ENCODE measurements around the gene PCDHGB4.
A peak's percentile ranks its signal among the peaks of the same experiment; 100 is the strongest.

PCDHGB4 gene

DNA sequence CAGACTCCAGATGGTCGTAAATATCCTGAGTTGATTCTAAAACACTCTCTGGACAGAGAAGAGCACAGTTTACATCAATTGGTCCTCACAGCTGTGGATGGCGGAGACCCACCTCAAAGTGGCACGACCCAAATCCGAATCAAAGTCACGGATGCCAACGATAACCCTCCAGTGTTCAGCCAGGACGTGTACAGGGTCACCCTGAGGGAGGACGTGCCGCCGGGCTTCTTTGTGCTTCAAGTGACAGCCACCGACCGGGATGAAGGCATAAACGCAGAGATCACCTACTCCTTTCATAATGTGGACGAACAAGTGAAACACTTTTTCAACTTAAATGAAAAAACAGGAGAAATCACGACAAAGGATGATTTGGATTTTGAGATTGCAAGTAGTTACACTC, 26.8 kb upstream of the PCDHGB4 start:
- TF ChIP-seq, protein P1, sequence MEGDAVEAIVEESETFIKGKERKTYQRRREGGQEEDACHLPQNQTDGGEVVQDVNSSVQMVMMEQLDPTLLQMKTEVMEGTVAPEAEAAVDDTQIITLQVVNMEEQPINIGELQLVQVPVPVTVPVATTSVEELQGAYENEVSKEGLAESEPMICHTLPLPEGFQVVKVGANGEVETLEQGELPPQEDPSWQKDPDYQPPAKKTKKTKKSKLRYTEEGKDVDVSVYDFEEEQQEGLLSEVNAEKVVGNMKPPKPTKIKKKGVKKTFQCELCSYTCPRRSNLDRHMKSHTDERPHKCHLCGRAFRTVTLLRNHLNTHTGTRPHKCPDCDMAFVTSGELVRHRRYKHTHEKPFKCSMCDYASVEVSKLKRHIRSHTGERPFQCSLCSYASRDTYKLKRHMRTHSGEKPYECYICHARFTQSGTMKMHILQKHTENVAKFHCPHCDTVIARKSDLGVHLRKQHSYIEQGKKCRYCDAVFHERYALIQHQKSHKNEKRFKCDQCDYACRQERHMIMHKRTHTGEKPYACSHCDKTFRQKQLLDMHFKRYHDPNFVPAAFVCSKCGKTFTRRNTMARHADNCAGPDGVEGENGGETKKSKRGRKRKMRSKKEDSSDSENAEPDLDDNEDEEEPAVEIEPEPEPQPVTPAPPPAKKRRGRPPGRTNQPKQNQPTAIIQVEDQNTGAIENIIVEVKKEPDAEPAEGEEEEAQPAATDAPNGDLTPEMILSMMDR (IDR thresholded peaks at IDR 0.05; ENCODE audit: extremely low read depth, missing control alignments): no peak

DNA sequence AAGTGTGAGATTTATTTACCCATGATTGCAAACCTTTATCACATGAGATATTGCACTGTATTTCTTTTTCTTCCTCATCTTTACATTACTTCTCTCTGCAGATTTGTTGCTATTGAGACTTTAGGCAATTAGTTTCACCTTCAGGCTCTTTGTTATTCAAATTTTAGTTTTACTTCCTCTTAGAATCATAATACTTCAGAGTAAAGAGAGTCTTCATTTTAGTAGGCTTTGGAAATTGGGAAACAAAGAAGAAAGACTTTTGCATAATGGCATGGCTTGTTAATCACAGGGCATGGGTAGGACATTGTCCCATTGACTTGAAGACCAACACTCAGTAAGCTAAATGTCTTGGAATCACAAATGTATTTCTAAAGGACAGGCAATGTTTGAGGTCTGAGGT, 24.8 kb upstream of the PCDHGB4 start:
- TF ChIP-seq, protein P1 (IDR thresholded peaks at IDR 0.05; ENCODE audit: extremely low read depth, missing control alignments): no peak

More for the DNA sequence above, 26.8 kb upstream of the PCDHGB4 start:
- DNase-seq (ENCODE audit: low spot score): no peak

DNA sequence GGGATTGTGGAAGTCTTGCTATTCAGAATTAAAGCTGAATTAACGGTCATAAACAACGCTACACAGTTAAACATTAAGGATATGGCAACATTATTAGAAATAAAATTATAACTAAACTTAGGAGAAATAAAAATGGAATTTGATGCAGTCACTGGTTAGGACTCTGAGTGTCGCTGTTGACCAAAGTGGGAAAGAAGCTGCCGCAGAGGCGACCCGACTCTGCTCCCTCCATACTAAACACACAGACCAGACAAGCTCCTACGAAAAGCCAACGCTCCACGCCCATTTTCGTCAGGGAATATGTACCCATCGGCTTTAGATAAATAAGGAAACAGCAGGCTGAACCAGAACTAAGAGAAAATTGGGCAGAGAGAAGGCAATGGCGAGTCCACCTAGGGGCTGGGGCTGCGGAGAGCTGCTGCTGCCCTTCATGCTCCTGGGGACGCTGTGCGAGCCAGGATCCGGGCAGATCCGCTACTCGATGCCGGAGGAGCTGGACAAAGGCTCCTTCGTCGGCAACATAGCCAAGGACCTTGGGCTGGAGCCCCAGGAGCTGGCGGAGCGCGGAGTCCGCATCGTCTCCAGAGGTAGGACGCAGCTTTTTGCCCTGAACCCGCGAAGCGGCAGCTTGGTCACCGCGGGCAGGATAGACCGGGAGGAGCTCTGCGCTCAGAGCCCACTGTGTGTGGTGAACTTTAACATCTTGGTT, 23.4 kb upstream of the PCDHGB4 start, which contains the start of gene PCDHGA5:
Gene PCDHGA5, plus strand, starts transcription at position 211 of the 709 bp plus-strand sequence. Its CDS starts 169 bp downstream, at position 380.
- no peak for DNase-seq (ENCODE audit: low spot score)
- TF ChIP-seq, protein P1 (IDR thresholded peaks at IDR 0.05; ENCODE audit: extremely low read depth, missing control alignments): no peak

More for the DNA sequence above, 24.8 kb upstream of the PCDHGB4 start:
- no peak for DNase-seq (ENCODE audit: low spot score)

DNA sequence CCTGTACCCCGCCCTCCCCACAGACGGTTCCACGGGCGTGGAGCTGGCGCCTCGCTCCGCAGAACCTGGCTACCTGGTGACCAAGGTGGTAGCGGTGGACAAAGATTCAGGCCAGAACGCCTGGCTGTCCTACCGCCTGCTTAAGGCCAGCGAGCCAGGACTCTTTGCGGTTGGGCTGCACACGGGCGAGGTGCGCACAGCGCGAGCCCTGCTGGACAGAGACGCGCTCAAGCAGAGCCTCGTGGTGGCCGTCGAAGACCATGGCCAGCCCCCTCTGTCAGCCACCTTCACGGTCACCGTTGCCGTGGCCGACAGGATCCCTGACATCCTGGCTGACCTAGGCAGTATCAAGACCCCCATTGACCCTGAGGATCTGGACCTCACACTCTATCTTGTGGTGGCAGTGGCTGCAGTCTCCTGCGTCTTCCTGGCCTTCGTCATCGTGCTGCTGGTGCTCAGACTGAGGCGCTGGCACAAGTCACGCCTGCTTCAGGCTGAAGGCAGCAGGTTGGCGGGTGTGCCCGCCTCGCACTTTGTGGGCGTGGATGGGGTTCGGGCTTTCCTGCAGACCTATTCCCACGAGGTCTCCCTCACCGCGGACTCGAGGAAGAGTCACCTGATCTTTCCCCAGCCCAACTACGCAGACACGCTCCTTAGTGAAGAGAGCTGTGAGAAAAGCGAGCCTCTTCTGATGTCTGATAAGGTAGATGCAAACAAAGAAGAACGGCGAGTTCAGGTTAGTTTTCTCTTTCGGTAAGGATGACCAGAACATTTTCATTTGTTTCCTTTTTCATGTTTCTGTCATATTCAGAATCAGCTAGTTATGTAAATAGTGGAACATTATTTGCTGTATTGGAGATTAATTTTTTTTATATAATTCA, 21.2 kb upstream of the PCDHGB4 start:
- TF ChIP-seq, protein P1 (IDR thresholded peaks at IDR 0.05; ENCODE audit: extremely low read depth, missing control alignments): no peak
- no peak for DNase-seq (ENCODE audit: low spot score)

DNA sequence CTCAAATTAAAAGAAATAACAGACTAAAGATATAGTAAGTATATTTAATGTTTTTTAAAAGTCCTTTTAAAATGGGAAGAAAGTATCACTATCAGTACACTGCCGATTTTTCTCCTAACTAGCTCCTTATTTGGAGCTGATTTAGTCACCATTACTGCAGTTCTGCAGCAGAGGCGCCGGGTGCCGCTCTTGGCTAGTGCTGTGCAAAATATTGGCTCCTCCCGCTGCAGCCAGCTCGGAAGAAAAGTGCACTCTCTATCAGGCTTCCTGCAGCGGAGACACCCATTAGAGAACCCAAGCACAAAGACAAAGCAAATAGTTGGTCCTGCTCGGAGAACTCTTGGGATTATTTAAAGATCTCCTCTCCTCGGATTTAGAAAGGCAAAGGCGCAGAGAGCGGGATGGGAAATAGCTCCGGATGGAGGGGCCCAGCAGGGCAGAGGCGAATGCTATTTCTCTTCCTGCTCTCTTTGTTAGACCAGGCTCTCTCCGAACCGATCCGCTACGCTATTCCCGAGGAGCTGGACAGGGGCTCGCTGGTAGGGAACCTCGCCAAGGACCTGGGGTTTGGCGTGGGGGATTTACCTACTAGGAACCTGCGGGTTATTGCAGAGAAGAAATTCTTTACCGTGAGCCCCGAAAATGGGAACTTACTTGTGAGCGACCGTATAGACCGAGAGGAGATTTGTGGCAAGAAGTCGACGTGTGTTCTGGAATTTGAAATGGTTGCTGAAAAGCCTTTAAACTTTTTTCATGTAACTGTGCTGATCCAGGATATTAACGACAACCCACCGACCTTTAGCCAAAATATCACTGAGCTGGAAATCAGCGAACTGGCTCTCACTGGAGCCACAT, 17.3 kb upstream of the PCDHGB4 start, which contains the start of gene PCDHGB3:
Gene PCDHGB3, plus strand, starts transcription at position 249 of the 855 bp plus-strand sequence. Its CDS starts 153 bp downstream, at position 402.
- TF ChIP-seq, protein P1 (IDR thresholded peaks at IDR 0.05; ENCODE audit: extremely low read depth, missing control alignments): peak; percentile 72

DNA sequence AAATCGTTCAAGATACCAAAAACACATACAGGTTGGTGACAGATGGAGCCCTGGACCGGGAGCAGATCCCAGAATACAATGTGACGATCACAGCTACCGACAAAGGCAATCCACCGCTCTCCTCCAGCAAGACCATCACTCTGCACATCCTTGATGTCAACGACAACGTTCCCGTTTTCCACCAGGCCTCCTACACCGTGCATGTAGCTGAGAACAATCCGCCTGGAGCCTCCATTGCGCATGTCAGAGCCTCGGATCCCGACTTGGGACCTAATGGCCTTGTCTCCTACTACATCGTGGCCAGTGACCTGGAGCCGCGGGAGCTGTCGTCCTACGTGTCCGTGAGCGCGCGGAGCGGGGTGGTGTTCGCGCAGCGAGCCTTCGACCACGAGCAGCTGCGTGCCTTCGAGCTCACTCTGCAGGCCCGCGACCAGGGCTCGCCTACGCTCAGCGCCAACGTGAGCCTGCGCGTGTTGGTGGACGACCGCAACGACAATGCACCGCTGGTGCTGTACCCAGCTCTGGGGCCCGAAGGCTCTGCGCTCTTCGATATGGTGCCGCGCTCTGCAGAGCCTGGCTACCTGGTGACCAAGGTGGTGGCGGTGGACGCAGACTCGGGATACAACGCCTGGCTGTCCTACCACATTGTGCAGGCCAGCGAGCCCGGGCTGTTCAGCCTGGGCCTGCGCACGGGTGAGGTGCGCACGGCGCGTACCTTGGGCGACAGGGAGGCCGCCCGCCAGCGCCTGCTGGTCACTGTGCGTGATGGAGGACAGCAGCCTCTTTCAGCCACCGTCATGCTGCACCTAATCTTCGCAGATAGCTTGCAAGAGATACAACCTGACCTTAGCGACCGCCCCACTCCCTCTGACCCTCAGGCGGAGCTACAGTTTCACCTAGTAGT, 15.7 kb upstream of the PCDHGB4 start:
- DNase-seq (ENCODE audit: low spot score): no peak
- TF ChIP-seq, protein P1 (IDR thresholded peaks at IDR 0.05; ENCODE audit: extremely low read depth, missing control alignments): no peak

More for the DNA sequence above, 17.3 kb upstream of the PCDHGB4 start, which contains the start of gene PCDHGB3:
- DNase-seq (ENCODE audit: low spot score): peak; percentile 86

All from GM20000 (cell line).